Keratinocyte (primary cell): ENCODE measurements around the gene KAT8.

Experiments
- EZH2 ChIP-seq: IDR thresholded peaks from one replicate; pipeline ENCODE4 v1.6.1; 2012; ENCODE audit warnings: inconsistent platforms, mild to moderate bottlenecking, low read length, moderate library complexity
- TF ChIP-seq, protein P1 (sequence below), 3 experiments: IDR thresholded peaks in 1 of 3; conservative IDR thresholded peaks in 1 of 3; optimal IDR thresholded peaks in 1 of 3; 2 replicates in 2 of 3; 3 replicates in 1 of 3; pipeline versions ENCODE3 to v1.5.1; 2011; ENCODE audit warnings: low read length in 3 of 3, mild to moderate bottlenecking in 3 of 3, moderate library complexity in 2 of 3, control low read depth in 1 of 3, inconsistent platforms in 1 of 3; ENCODE audit not compliant: insufficient read depth in 2 of 3; ENCODE audit errors: extremely low read depth in 1 of 3

DNA sequence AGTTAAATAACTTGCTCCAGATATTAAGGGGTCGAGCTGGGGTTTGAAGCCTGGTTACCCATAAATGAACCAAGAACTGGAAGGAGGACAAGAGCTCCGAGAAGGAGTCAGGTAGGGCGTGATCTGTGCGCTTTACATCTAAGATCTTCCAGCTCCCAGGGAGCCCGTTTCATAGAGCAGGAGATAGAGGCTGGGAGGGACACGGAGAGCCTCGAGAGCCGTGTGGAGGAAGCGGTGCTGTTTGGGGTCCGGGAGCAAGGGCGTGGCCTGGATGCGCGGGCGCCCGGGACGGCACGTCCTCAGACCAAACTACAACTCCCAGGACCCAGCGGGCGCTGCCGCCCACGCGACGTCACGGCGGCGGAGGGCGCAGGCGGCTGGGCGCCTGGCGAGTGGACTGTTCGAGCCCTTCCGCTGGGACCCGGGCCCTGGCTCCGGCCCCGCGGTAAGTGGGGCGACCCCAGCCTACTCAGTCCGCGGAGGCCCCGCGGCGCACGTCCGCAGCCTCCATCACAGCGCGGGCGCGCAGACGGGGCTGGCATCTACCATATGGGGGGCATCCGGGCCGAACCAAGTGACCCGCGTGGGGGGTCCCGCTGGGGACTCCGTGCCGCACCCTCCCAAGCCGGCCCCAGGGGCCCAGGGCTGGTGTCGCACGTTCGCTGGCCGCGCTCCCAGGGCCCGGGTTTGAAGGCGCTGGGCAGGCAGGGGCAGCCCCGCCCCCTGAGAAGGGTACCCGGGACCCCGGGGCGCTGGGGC lies 9.2 kb upstream of the KAT8 start, which contains the start of gene BCKDK:
- TF ChIP-seq EZH2: no peak
- TF ChIP-seq, protein P1, sequence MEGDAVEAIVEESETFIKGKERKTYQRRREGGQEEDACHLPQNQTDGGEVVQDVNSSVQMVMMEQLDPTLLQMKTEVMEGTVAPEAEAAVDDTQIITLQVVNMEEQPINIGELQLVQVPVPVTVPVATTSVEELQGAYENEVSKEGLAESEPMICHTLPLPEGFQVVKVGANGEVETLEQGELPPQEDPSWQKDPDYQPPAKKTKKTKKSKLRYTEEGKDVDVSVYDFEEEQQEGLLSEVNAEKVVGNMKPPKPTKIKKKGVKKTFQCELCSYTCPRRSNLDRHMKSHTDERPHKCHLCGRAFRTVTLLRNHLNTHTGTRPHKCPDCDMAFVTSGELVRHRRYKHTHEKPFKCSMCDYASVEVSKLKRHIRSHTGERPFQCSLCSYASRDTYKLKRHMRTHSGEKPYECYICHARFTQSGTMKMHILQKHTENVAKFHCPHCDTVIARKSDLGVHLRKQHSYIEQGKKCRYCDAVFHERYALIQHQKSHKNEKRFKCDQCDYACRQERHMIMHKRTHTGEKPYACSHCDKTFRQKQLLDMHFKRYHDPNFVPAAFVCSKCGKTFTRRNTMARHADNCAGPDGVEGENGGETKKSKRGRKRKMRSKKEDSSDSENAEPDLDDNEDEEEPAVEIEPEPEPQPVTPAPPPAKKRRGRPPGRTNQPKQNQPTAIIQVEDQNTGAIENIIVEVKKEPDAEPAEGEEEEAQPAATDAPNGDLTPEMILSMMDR (optimal IDR thresholded peaks at IDR 0.05 in 1 of 3, IDR thresholded peaks at IDR 0.05 in 1 of 3, conservative IDR thresholded peaks at IDR 0.05 in 1 of 3; ENCODE audit: extremely low read depth in 1 of 3, insufficient read depth in 2 of 3, low read length in 3 of 3): no peak
